Measurements from ENCODE around the gene CRYBA4. TPM values are rescaled to one million over a fixed set of nuclear protein-coding genes. Genes with fewer than 3 reads are reported as not detected.

The CRYBA4 gene
- total and polyA plus RNA-seq, 10 of the 15 experiments (the other 5 are each of a cell fraction or from before 2014, with no cell fraction given): 0.12 to 0.17 TPM; not detected in 8

DNA sequence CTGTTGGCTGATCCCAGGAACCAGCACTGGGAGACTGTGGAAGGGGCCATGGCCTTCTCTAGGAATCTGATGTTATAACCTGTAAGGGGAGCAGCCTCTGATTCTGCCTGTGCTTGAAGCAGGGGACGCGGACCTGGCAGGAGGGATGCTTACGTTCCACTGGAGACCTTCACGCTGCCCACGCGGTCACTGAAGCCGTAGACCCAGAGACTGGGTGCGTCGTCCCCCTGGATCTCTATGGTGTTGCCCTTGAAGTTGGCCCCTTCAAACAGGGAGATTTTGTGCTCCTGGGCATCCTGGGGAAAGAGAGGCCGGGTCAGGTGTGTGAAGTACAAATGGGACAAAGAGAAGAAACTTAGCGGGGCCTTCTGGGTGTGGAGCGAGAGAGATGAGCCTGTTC is 20.0 kb upstream of the CRYBA4 start:
- DNase-seq (ENCODE audit: low read depth, low spot score) (no peak), ATAC-seq (no peak), FAIRE-seq (no peak)
- Histone ChIP-seq H3K9me3 (replicated peaks; ENCODE audit: control insufficient read depth, insufficient read depth, low read length) (no peaks in the 10 kb centered on the region), H3K9ac (ENCODE audit: control insufficient read depth, insufficient read depth, low read length) (no peak overlapping the region), H4K20me1 (ENCODE audit: control insufficient read depth, insufficient read depth) (no peaks in the 10 kb centered on the region), H3K4me3 (no peak overlapping the region), H3K4me1 (ENCODE audit: control insufficient read depth, insufficient read depth, low read length) (peaks cover 3% of the 10 kb centered on the region; the same call in 1 of the 2 replicates), H3K4me2 (ENCODE audit: control insufficient read depth, insufficient read depth) (no peak overlapping the region), H2AFZ (ENCODE audit: control insufficient read depth, low read depth, low read length) (no peak overlapping the region), H3K27ac (ENCODE audit: control insufficient read depth, insufficient read depth) (no peak overlapping the region), H3K79me2 (ENCODE audit: control insufficient read depth, insufficient read depth, low read length) (no peaks in the 10 kb centered on the region), H3K27me3 (replicated peaks in 1 of 2; ENCODE audit: control insufficient read depth in 2 of 2, insufficient read depth in 2 of 2, low read length in 1 of 2) (no peaks in the 10 kb centered on the region), H3K36me3 (ENCODE audit: control insufficient read depth in 2 of 2, insufficient read depth in 2 of 2, low read length in 1 of 2) (no peaks in the 10 kb centered on the region)
- BruUV-seq (replicated peaks): no TSS peak
- ChIA-PET CTCF (interaction anchor here (0.8 kb wide), 1 partner anchor 39 kb away, joined by 3 read pairs; no protein-coding TSS in a partner anchor), RAD21 (ENCODE audit: unreplicated experiment) (no interaction called here), POLR2A (no interaction called here), SMC1A (ENCODE audit: uncharacterized antibody, unreplicated experiment) (no interaction called here)
- intact Hi-C loops (cut with micrococcal nuclease; ENCODE audit: unreplicated experiment) (no loop called here), in situ Hi-C loops (cut with MboI) (no loop called here)
- 77% methylated on average over 12 of the region's 12 CpGs for WGBS (ENCODE audit: insufficient coverage, insufficient replicate concordance, low lambda C conversion rate, missing lambda C conversion rate)
- no peak for TF ChIP-seq IKZF2 (IDR thresholded peaks at IDR 0.05)
- TF ChIP-seq RUNX3 (IDR thresholded peaks at IDR 0.05; ENCODE audit: low read length): no peak
- no peak for TF ChIP-seq NFYB (IDR thresholded peaks at IDR 0.05; ENCODE audit: insufficient read depth, low read depth, low read length)
- TF ChIP-seq TAF1 (IDR thresholded peaks at IDR 0.05; ENCODE audit: borderline replicate concordance, low read depth, low read length): no peak
- no peak for TF ChIP-seq SP1 (IDR thresholded peaks at IDR 0.05; ENCODE audit: low read depth, low read length)
- no peak for TF ChIP-seq DPF2 (IDR thresholded peaks at IDR 0.05)
- TF ChIP-seq, protein P1, sequence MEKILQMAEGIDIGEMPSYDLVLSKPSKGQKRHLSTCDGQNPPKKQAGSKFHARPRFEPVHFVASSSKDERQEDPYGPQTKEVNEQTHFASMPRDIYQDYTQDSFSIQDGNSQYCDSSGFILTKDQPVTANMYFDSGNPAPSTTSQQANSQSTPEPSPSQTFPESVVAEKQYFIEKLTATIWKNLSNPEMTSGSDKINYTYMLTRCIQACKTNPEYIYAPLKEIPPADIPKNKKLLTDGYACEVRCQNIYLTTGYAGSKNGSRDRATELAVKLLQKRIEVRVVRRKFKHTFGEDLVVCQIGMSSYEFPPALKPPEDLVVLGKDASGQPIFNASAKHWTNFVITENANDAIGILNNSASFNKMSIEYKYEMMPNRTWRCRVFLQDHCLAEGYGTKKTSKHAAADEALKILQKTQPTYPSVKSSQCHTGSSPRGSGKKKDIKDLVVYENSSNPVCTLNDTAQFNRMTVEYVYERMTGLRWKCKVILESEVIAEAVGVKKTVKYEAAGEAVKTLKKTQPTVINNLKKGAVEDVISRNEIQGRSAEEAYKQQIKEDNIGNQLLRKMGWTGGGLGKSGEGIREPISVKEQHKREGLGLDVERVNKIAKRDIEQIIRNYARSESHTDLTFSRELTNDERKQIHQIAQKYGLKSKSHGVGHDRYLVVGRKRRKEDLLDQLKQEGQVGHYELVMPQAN (conservative IDR thresholded peaks at IDR 0.05): no peak
- TF ChIP-seq NR2C2 (IDR thresholded peaks at IDR 0.05; ENCODE audit: borderline replicate concordance, control insufficient read depth, insufficient read length, low read depth): no peak
- TF ChIP-seq MLLT1 (IDR thresholded peaks at IDR 0.05): no peak
- no peak for TF ChIP-seq MEF2B (IDR thresholded peaks at IDR 0.05; ENCODE audit: partially characterized antibody, poor library complexity, severe bottlenecking)
- TF ChIP-seq MXI1 (IDR thresholded peaks at IDR 0.05; ENCODE audit: low read depth, low read length): no peak
- TF ChIP-seq SREBF2 (IDR thresholded peaks at IDR 0.05; ENCODE audit: low read length): no peak
- TF ChIP-seq POLR2AphosphoS2 (IDR thresholded peaks at IDR 0.05; ENCODE audit: low read depth, low read length): no peak
- TF ChIP-seq RBBP5 (conservative IDR thresholded peaks at IDR 0.05): no peak
- no peak for TF ChIP-seq ZNF217 (IDR thresholded peaks at IDR 0.05)
- no peak for TF ChIP-seq SMARCA5 (IDR thresholded peaks at IDR 0.05)
- TF ChIP-seq, protein P2, sequence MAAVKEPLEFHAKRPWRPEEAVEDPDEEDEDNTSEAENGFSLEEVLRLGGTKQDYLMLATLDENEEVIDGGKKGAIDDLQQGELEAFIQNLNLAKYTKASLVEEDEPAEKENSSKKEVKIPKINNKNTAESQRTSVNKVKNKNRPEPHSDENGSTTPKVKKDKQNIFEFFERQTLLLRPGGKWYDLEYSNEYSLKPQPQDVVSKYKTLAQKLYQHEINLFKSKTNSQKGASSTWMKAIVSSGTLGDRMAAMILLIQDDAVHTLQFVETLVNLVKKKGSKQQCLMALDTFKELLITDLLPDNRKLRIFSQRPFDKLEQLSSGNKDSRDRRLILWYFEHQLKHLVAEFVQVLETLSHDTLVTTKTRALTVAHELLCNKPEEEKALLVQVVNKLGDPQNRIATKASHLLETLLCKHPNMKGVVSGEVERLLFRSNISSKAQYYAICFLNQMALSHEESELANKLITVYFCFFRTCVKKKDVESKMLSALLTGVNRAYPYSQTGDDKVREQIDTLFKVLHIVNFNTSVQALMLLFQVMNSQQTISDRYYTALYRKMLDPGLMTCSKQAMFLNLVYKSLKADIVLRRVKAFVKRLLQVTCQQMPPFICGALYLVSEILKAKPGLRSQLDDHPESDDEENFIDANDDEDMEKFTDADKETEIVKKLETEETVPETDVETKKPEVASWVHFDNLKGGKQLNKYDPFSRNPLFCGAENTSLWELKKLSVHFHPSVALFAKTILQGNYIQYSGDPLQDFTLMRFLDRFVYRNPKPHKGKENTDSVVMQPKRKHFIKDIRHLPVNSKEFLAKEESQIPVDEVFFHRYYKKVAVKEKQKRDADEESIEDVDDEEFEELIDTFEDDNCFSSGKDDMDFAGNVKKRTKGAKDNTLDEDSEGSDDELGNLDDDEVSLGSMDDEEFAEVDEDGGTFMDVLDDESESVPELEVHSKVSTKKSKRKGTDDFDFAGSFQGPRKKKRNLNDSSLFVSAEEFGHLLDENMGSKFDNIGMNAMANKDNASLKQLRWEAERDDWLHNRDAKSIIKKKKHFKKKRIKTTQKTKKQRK (IDR thresholded peaks at IDR 0.05; ENCODE audit: low read depth, low read length): no peak
- TF ChIP-seq FOS (IDR thresholded peaks at IDR 0.05; ENCODE audit: borderline replicate concordance, extremely low read depth, insufficient read length): no peak
